Vagina (tissue), 2 donors: ENCODE data around the gene YPEL3. TPM values are rescaled to one million over a fixed set of nuclear protein-coding genes. Genes with fewer than 3 reads are reported as not detected.
"Not testable (repeated sequence)": the region's sequence is repeated elsewhere in the genome, so short reads cannot be mapped to it uniquely, and the experiment has no call there.

Experiments used
- DNase-seq, 2 donors: peaks; one replicate each; pipeline ENCODE4 v3.0.0-alpha.2; 2017; ENCODE audit errors: extremely low spot score in 2 of 2
- H3K27ac ChIP-seq: fragments of 200-600 bp; sonication (generic); one replicate; pipeline ENCODE4 v1.5.1; 2019
- H3K27me3 ChIP-seq: fragments of 200-600 bp; sonication (generic); one replicate; pipeline ENCODE4 v1.5.1; 2019
- H3K36me3 ChIP-seq, 2 donors: fragments of 200-600 bp; sonication (generic); one replicate each; pipeline ENCODE4 v1.5.1; 2017 to 2019
- H3K4me1 ChIP-seq: fragments of 200-600 bp; sonication (generic); one replicate; pipeline ENCODE4 v1.5.1; 2019
- H3K4me3 ChIP-seq, 2 donors: fragments of 200-600 bp; sonication (generic); 1 replicate in 1 of 2; 2 replicates in 1 of 2; pipeline ENCODE4 v1.5.1; 2016 to 2019
- H3K9me3 ChIP-seq: fragments of 200-600 bp; sonication (generic); one replicate; pipeline ENCODE4 v1.5.1; 2019
- CTCF ChIP-seq, 3 experiments: fragments of 450-650 bp in 2 of 3; fragments of 200-600 bp in 1 of 3; sonication (generic) in 1 of 3; IDR thresholded peaks; one replicate each; pipeline ENCODE4 v1.5.1; 2017 to 2019; ENCODE audit warnings: antibody characterized with exemption in 3 of 3, mild to moderate bottlenecking in 2 of 3, moderate library complexity in 2 of 3
- POLR2A ChIP-seq, 2 donors: fragments of 450-650 bp; IDR thresholded peaks; one replicate each; pipeline ENCODE4 v1.6.1; 2017; ENCODE audit warnings: antibody characterized with exemption in 2 of 2, mild to moderate bottlenecking in 2 of 2, moderate library complexity in 2 of 2
- POLR2AphosphoS5 ChIP-seq, 2 donors: sonication (generic); formaldehyde crosslinking; IDR thresholded peaks; one replicate each; pipeline ENCODE4 v1.9.0; 2017; ENCODE audit warnings: antibody characterized with exemption in 2 of 2, mild to moderate bottlenecking in 2 of 2, low read depth in 1 of 2; ENCODE audit not compliant: insufficient read depth in 1 of 2
- intact Hi-C: fragments of 100-400 bp; cut with DNase I; formaldehyde crosslinking; loops from one replicate; pipeline ENCODE4 v1.15.1; 2023
- total RNA-seq: library from RNA; depleted of rRNA; stranded (reverse); fragments of >200 nt; gene quantifications from one replicate; pipeline ENCODE4 v1.2.3, GENCODE V29; 2016

Gene YPEL3
- total RNA-seq, 1 donor from 2014 or later: 116 TPM

GRCh38 chr16:30136971-30137605 is 41.1 kb upstream of the YPEL3 start:
- intact Hi-C loops: no loop called here
- Histone ChIP-seq H3K27ac (no peak overlapping the region), H3K4me3 (no peak overlapping the region), H3K9me3 (no peaks in the 10 kb centered on the region), H3K27me3 (no peaks in the 10 kb centered on the region), H3K4me1 (peaks cover 5% of the 10 kb centered on the region), H3K36me3 (no peaks in the 10 kb centered on the region)
- TF ChIP-seq POLR2A (IDR thresholded peaks at IDR 0.05): no peak
- TF ChIP-seq CTCF (IDR thresholded peaks at IDR 0.05): no peak
- TF ChIP-seq POLR2AphosphoS5 (IDR thresholded peaks at IDR 0.05; ENCODE audit: insufficient read depth in 1 of 2, low read depth in 1 of 2): no peak
- DNase-seq: no peak

GRCh38 chr16:30132591-30132990 is 36.6 kb upstream of the YPEL3 start:
- DNase-seq: no peak
- no peak overlapping the region for H3K27ac ChIP-seq
- TF ChIP-seq CTCF (IDR thresholded peaks at IDR 0.05): no peak
- no peak overlapping the region for H3K4me3 ChIP-seq
- no peaks in the 10 kb centered on the region for H3K36me3 ChIP-seq
- peaks cover 11% of the 10 kb centered on the region for H3K4me1 ChIP-seq
- H3K9me3 ChIP-seq: no peaks in the 10 kb centered on the region
- H3K27me3 ChIP-seq: no peaks in the 10 kb centered on the region
- intact Hi-C loops: no loop called here

GRCh38 chr16:30131869-30132475 is 36.0 kb upstream of the YPEL3 start:
- no peaks in the 10 kb centered on the region for H3K36me3 ChIP-seq
- intact Hi-C loops: no loop called here
- H3K4me3 ChIP-seq: no peak overlapping the region
- no peaks in the 10 kb centered on the region for H3K9me3 ChIP-seq
- no peak for TF ChIP-seq CTCF (IDR thresholded peaks at IDR 0.05)
- no peak for TF ChIP-seq POLR2A (IDR thresholded peaks at IDR 0.05)
- no peak for TF ChIP-seq POLR2AphosphoS5 (IDR thresholded peaks at IDR 0.05; ENCODE audit: insufficient read depth in 1 of 2, low read depth in 1 of 2)
- H3K4me1 ChIP-seq: peaks cover 11% of the 10 kb centered on the region
- H3K27me3 ChIP-seq: no peaks in the 10 kb centered on the region
- DNase-seq: no peak
- H3K27ac ChIP-seq: no peak overlapping the region

GRCh38 chr16:30127993-30128392 is 32.0 kb upstream of the YPEL3 start:
- H3K27ac ChIP-seq: no peak overlapping the region
- H3K9me3 ChIP-seq: no peaks in the 10 kb centered on the region
- DNase-seq: no peak
- intact Hi-C loops: no loop called here
- H3K4me1 ChIP-seq: peaks cover 26% of the 10 kb centered on the region
- no peak for TF ChIP-seq POLR2AphosphoS5 (IDR thresholded peaks at IDR 0.05; ENCODE audit: insufficient read depth in 1 of 2, low read depth in 1 of 2)
- no peak for TF ChIP-seq CTCF (IDR thresholded peaks at IDR 0.05)
- TF ChIP-seq POLR2A (IDR thresholded peaks at IDR 0.05): no peak
- no peaks in the 10 kb centered on the region for H3K27me3 ChIP-seq
- H3K4me3 ChIP-seq: no peak overlapping the region
- no peaks in the 10 kb centered on the region for H3K36me3 ChIP-seq

GRCh38 chr16:30125690-30126089 is 29.7 kb upstream of the YPEL3 start:
- intact Hi-C loops, H3K4me3 ChIP-seq, H3K9me3 ChIP-seq, H3K36me3 ChIP-seq, H3K27ac ChIP-seq, DNase-seq, H3K27me3 ChIP-seq: not testable (repeated sequence)
- H3K4me1 ChIP-seq: peaks cover 34% of the 10 kb centered on the region
